Fibroblast of skin of scalp (primary cell): ENCODE measurements around the gene CMTM3. TPM values are rescaled to one million over a fixed set of nuclear protein-coding genes. Genes with fewer than 3 reads are reported as not detected.
A peak's percentile ranks its signal among the peaks of the same experiment; 100 is the strongest.
"Not testable (repeated sequence)": the region's sequence is repeated elsewhere in the genome, so short reads cannot be mapped to it uniquely, and the experiment has no call there.

Source experiments
- DNase-seq: peaks from one replicate; pipeline ENCODE4 v3.0.0-alpha.2; 2013
- polyA plus RNA-seq, 2 experiments: library from polyadenylated mRNA; unstranded; fragments of 120-200 nt; gene quantifications; one replicate each; pipeline ENCODE4 v1.2.1, GENCODE V29; 2013; ENCODE audit not compliant: insufficient read length in 2 of 2

Gene CMTM3, protein sequence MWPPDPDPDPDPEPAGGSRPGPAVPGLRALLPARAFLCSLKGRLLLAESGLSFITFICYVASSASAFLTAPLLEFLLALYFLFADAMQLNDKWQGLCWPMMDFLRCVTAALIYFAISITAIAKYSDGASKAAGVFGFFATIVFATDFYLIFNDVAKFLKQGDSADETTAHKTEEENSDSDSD
- 31.8 TPM for polyA plus RNA-seq (2013, experiment 1 of 2; ENCODE audit: insufficient read length)
- 32.6 TPM for polyA plus RNA-seq (2013, experiment 2 of 2; ENCODE audit: insufficient read length)

DNA sequence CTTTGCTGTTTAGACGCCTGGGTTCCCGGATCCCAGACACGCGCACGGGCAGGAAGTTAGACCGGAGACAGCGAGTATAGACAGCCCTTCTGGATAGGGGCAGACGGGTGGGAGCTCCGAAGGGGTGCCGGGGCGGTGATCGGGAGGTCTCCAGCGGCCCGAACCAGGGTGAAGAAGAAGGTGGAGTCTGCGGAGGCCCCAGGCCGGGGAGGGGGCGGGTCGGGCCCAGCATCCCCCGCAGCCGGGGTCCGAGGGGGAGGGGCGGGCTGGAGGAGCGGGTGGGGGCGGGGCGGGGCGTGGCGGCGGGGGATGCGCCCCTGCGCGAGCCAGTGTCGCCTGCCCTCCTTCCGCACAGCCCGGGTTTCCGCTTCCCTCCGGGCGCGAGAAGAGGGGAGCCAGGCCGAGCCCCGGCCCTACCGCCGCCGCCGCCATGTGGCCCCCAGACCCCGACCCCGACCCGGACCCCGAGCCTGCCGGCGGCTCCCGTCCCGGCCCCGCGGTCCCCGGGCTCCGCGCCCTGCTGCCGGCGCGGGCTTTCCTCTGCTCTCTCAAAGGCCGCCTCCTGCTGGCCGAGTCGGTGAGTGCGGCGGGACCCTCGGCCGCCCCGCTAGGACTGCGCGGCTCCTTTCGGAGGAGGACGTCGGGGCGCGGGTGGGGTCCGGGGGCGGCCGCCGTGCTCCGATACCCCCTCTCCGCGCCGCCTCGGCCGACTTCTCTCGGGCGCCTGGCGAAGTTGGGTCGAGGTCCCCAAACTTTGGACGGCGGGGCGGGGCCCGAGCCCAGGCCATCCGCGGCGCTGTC is at the start of gene CMTM3:
Gene CMTM3 (plus strand): TSS at position 329 of the 801 bp plus-strand sequence. CDS start 102 bp downstream, at position 431.
- DNase-seq: peak; percentile 69

DNA sequence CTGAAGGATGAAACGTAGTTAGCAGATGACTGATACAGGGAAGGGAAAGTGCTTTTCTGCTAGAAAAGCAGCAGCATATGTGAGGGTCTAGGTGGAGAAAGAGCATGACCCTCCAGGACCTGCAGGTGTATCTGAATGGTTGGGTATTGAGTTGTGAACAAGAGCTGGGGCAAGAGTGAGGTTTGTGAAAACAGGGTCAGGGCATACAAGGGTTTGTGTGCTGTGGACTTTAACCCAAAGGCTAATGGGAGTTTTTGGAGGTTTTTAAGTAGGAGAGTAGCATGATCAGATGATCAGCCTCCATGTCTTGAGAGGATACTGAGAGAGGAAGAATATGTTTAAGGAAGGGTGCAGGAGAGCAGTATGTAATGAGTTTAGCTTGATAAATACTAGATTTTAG is 44.4 kb upstream of the CMTM3 start:
- DNase-seq: no peak

DNA sequence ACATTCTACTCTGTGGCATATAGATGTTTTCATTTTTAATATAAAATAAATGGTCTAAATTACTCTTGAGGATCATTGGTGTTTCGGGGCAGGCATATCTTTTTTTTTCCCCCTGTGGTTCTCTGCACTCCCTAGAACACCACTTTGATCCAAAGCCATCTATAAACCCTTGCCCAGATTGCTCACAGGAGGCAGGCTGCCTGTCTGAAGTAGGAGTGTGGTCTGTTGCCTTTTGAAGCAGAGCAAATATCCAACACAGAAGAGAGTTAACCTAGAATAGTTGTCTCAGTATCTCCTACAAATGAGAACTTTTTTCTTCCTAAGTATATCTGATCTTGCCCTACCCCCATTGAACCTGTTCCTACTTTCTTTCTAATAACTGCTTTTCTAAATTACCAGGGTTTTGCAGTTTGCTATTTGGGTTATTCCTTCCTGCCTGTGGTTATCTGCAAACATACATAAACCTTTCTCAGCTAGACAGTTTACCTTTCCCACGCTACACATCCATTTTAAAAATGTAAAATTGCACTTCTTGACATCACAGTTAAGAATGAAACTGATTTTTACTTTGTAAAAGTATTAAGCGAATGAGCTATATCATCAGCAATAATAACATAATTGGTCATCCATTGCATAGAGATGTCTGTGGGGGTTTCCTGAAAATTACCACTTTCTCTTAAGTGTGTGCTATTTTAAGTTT is 43.0 kb upstream of the CMTM3 start:
- DNase-seq: no peak

DNA sequence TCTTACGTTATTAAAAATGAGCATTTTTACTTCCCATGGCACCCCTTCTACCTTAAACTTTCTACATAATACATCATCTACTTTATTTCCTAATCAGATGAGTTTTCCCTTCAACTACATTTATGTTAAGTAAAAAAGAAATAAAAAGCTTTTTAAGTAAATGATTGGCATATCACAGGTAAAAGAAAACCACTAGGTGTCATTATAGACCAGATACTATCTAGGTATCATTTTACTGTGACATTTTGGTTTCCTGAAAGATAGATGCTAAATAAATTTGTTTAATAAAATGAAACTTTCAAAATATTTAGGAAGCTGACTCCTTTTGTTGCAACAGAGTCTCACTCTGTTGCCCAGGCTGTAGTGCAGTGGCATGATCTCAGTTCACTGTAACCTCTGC is 42.1 kb upstream of the CMTM3 start:
- no peak for DNase-seq

DNA sequence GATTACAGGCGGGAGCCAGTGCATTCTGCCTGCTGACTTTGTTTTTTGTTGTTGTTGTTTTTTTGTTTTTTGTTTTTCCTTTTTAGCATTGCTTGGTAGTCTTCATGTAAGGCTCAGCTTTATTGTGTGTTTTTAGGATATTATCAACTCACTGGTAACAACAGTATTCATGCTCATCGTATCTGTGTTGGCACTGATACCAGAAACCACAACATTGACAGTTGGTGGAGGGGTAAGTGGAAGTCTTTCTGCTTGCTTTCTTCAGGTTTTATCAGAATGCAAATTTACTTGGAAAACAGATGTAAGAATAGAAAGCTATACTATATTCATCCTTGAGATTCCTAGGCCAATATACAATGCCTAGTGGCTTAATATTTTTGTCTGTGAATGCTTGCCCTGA is 41.5 kb upstream of the CMTM3 start:
- DNase-seq: no peak

DNA sequence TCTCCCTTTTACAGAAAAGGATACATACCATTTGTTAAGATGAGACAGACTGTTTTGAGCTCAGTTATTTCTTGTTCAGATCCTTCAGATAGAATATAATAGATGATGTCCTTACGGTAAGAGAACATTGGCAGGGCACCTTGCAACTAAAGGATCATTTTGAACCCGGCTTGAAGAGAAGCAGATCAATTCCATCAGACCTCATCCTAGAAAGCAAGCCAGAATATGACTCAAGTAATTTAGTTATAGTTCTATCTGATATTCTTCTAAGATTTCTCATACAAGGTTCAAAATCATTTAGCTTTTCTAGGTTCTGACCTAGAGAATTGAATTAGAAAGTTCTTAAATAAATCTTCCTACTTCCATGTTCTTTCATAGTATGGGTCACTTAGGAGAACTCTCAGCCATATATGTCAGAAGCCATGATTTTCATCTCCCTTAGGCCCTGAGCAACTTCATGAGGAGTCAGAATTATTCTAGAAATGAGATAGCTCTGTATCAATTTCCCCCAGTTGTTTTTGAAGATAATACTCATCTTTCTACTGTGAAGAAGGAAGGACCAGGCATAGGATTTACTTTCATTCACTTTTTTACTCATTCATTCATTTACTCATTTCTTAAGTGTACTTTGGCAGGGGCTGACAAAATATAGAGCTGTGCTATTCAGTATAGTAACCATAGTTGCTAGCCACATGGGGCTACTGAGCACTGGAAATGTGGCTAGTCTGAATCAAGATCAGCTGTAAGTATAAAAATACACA is 40.8 kb upstream of the CMTM3 start:
- no peak for DNase-seq

DNA sequence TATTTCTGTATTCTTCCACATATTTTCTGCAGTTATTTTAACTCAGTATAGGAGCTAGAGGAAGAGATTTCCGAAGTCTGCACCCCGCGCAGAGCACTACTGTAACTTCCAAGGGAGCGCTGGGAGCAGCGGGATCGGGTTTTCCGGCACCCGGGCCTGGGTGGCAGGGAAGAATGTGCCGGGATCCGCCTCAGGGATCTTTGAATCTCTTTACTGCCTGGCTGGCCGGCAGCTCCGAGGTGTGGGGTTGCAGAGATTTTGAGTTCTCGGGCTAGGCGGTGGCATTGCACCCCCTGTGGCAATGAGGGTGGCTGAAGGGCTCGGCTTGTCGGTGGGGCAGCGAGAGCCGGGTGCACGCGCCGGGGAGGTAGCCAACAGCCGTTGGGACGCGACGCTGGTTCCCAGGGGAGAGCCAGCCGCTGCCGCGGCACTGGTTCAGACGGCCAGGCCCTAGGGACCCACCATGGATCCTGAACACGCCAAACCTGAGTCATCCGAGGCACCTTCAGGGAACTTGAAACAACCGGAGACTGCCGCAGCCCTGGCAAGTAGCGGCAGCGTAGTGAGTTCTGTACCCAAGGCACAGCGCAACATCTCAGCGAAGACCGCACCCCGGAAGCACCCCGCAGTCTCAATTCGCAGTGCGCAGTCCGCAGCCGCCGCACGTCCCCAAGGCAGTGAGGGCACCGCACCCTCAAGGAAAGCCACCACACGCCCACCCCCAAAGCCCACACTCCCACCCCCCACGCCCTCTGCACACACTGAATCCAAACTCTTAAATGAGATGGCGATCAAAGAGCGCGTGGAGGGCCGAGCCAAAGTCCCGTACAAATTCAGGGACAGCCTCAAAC is 38.2 kb upstream of the CMTM3 start, which contains the start of gene CMTM1:
Gene CMTM1 (plus strand): TSS at position 389 of the 851 bp plus-strand sequence. CDS start 75 bp downstream, at position 464.
- DNase-seq: no peak

DNA sequence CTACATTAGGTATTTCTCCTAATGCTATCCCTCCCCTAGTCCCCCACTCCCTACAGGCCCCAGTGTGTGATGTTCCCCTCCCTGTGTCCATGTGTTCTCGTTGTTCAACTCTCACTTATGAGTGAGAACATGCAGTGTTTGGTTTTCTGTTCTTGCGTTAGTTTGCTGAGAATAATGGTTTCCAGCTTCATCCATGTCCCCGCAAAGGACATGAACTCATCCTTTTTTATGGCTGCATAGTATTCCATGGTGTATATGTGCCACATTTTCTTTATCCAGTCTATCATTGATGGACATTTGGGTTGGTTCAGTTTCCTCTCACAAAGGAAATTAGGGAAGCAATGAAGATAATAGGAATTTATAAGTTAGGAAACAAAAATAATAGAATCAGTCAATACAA is 37.2 kb upstream of the CMTM3 start:
- DNase-seq: not testable (repeated sequence)

DNA sequence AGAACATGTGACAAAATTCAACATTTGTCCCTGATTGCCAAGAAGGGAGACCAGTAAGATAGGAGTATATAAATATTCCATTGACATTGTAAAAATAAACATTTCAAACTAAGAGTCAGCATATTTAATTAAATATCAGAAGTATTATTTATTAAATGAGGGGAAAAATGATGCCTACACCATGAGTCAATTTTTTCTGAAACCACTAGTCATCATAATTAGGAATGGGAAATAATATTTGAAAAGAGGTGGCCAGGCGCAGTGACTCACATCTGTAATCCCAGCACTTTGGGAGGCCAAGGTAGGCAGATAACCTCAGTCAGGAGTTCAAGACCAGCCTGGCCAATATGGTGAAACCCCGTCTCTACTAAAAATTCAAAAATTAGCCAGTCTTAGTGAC is 36.1 kb upstream of the CMTM3 start:
- DNase-seq: peak; percentile 35

DNA sequence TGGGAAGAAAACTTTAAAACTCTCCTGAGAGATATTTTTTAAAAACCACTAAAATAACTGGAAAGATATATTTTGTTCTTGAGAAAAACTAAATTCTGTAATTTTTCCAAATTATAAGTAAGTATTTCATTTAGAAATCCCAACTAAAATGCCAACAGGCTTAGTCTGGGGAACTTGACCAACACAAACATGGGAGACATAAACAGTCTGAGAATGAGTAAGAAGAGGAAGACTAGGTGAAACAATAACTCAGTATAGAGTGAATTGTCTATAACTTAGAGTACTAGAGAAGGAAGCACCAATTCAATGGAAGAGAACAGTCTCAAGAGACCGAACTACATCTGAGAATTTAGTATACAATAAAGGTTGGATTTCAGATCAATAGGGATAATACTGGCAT is 35.4 kb upstream of the CMTM3 start:
- peak; percentile 40 for DNase-seq

DNA sequence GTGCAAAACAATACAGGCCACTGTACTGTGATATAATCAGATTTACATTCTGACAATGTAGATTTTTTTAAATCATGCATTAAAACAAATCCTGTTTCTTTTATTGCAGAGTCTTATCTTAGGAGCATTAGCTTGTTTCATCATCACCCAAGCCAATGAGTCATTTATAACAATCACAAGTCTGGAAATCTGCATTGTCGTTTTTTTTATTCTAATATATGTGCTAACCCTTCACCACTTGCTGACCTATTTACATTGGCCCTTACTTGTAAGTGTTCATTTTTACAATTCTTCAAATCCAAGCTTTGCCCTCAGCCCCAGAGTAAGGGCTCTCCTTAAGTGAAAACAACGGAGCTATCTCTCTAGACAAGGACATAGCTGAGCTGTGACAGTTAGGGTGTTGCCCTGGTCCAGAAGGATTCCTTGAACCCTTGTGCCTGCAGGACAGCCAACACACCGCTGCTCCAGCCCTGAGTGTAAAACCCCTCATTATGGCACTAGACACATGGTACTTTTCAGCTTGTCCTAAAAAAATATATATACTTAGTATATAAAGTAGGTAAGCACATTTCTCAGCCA is 34.6 kb upstream of the CMTM3 start:
- peak; percentile 63 for DNase-seq

DNA sequence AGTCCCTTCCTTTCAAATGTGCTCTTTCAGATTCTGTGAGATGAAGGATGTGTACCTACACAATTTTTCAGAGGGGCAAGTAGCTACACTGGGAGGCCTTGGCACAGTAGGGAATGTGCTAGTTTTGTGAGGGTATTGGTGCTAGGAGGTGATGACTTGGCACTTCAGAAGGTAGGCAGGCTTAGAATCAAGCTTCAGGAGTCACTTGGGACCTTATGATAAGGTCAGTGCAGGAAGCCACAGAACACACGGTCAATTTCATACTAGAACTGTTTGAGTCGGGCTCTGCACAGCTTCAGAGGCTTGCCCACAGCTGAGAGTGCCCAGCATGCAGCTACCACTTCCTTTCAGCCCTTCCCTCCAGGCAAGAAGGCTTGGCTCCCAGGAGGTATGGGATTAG is 32.1 kb upstream of the CMTM3 start:
- DNase-seq: no peak

DNA sequence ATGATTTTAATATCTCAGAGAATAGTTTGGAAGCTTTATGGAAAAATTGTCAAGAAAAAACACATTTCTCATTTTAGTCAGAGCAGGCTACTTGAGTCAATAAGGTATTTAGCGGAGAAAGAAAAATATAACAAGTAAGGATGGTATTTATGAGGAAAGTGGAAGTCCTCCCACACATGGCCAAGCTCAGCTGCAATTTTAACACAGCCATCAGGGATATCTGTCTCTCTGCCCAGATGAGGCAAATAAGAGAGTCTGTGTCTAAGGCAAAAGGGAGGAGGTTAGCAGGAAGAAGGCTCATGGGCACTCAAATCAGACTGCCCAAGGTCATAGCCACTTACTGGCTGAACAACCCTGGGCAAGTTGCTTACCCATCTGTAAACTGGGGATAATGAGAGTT is 30.4 kb upstream of the CMTM3 start:
- DNase-seq: no peak

DNA sequence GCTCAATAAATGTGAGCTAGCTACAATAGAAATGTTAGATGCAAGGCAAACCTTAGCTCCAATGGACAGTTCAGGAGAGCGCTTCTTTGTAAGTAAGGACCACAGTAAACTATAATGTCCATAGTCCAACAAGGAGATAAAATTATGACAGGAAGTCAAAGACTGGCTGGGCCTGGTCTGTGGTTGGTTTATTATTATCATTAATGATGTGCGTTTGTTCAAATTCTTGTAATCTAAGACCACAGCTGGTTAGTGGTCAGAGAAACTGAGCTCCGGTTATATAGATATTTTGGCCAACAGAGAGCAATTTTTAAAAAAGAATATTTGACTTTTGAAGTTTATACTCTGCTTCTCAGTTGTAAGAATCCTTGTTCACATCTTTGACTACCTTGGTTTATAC is 30.0 kb upstream of the CMTM3 start:
- DNase-seq: no peak

DNA sequence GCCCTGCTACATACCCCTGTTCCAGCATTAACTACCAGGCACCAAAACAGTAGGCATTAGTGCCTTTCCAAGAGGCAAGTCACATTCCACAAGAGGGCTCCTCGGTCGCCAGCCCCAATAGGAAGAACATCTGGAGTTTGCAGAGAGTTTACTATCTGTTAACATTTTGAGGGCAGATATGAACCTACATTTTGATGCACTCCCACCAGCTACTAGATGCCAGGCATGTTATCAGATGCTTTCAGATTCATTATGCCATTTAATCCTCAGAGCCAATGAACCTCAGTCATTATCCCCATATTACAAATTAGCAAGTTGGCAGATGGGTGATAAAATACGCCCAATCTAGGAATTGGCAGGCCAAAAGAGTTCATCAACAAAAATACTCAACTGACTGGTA is 29.4 kb upstream of the CMTM3 start:
- DNase-seq: no peak

DNA sequence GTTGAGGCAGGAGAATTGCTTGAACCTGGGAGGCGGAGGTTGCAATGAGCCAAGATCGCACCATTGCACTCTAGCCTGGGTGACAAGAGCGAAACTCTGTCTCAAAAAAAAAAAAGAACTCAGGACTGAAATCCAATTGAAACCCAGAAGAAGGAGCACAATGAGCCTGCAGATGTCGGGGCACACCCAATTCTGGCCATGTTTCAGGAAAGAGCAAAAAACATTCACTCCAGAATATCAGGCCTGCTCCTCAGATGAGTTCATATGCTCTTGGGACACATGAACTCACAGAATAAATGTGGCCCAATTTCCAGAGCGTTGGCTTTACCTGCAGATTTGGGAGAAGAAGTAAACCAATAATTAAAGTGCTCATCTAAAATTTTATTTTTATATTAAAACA is 28.2 kb upstream of the CMTM3 start:
- DNase-seq: no peak

DNA sequence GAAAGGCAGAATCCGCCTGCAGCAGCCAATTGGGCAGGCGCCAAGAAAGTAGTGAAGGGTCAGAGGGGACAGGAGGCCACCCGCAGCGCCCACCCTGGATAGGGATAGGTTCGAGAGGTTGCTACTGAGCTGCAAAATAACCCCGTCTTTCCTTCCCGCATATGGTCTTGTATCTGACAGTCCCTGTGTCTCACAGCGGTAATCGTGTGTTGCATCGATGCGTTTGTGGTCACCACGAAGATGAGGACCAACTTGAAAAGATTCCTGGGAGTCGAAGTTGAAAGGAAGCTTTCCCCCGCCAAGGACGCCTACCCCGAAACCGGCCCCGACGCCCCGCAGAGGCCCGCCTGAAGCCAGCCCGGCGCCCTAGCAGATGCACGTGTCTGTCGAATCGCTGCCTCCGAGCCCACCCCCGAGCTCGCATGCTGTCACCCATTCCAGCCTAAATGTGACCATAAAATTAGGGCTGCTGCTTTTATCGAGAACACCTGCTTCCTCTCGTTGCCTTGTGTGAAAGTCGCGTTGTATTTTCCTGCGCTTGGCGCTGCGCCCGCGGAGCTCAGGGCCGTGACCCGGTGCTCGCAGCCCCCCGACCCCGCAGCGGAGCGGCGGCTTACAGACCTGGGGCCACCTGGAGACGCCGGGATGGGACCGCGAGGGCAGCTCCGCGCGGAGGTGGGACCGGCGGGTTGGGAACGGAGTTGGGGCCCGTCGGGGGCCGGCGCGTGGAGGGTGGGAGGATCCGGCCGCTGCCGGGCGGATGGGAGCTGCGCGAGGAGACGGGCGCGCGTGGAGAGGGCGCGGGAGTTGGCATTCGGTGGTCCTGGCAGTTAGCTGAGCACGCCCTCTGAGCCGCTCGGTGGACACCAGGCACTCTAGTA is 25.6 kb upstream of the CMTM3 start, which contains the start of gene CMTM2:
Gene CMTM2 (plus strand): TSS at position 813 of the 881 bp plus-strand sequence. CDS start 145 bp downstream, outside the sequence.
- DNase-seq: no peak

DNA sequence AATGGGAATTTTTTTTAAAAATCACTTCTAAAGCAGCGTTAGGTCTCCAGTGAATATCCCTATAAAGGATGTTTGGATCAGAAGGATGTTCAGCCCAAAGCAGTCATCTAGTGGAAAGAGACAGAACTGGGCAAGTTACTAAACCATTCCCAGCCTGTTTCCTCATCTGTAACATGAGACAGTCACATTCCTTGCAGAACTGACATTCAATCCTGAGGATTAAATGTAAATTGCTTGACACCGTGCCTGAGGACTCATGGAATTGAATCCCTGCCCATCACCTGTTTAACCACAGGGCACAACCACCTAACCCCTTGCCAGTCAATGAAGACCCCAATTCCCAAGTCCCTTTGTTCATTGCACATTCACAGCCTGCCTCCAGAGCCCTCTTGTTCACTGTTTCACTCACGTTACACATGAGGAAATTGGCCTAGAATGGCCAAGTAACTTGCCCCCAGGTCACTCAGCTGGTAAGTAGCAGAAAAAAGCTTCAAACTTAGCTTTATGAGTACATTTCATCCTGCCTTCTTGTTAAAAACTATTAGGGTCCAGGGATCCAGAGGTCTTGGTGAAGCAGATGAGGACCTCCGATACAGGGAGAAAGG is 23.8 kb upstream of the CMTM3 start:
- DNase-seq: peak; percentile 75

DNA sequence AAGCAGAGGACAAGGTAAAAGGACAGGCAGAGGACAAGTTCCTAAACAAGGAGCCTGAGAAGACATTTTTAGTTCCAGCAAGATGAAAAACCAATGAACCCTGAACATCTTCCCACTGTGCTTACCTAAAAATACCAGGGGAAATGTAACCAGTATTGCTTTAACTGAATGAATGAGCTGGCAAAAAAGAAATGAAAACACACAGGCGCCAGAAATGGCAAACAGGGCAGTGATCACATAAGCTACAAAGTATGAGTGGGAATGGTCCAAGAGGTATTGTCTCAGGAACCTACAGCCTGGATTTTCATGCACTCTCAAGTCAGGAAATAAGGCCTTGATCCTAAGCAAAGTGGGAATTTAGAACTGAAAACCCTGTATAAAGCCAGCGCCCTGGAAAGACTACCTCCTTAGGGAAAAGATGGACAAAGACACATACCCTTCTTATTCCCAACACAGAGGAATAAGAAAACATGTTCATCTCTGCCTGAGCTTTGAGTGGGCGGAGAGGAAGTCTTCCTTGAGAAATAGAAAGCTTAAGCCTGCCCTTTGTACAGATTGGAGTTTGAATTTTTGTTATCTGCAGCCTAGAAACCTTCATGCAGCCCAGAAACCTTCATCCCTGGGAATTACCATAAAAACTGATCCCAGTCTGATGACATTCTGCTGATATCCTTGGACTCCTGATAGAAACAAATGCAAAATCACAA is 23.1 kb upstream of the CMTM3 start:
- DNase-seq: no peak
